Vagina (tissue), 2 donors: ENCODE data around the gene GCSAM. TPM values are rescaled to one million over a fixed set of nuclear protein-coding genes. Genes with fewer than 3 reads are reported as not detected.

Experiments
- DNase-seq, 2 donors: peaks; one replicate each; pipeline ENCODE4 v3.0.0-alpha.2; 2017; ENCODE audit errors: extremely low spot score in 2 of 2
- H3K27ac ChIP-seq: fragments of 200-600 bp; sonication (generic); one replicate; pipeline ENCODE4 v1.5.1; 2019
- H3K27me3 ChIP-seq: fragments of 200-600 bp; sonication (generic); one replicate; pipeline ENCODE4 v1.5.1; 2019
- H3K36me3 ChIP-seq, 2 donors: fragments of 200-600 bp; sonication (generic); one replicate each; pipeline ENCODE4 v1.5.1; 2017 to 2019
- H3K4me1 ChIP-seq: fragments of 200-600 bp; sonication (generic); one replicate; pipeline ENCODE4 v1.5.1; 2019
- H3K4me3 ChIP-seq, 2 donors: fragments of 200-600 bp; sonication (generic); 1 replicate in 1 of 2; 2 replicates in 1 of 2; pipeline ENCODE4 v1.5.1; 2016 to 2019
- H3K9me3 ChIP-seq: fragments of 200-600 bp; sonication (generic); one replicate; pipeline ENCODE4 v1.5.1; 2019
- POLR2A ChIP-seq, 2 donors: fragments of 450-650 bp; IDR thresholded peaks; one replicate each; pipeline ENCODE4 v1.6.1; 2017; ENCODE audit warnings: antibody characterized with exemption in 2 of 2, mild to moderate bottlenecking in 2 of 2, moderate library complexity in 2 of 2
- POLR2AphosphoS5 ChIP-seq, 2 donors: sonication (generic); formaldehyde crosslinking; IDR thresholded peaks; one replicate each; pipeline ENCODE4 v1.9.0; 2017; ENCODE audit warnings: antibody characterized with exemption in 2 of 2, mild to moderate bottlenecking in 2 of 2, low read depth in 1 of 2; ENCODE audit not compliant: insufficient read depth in 1 of 2
- intact Hi-C: fragments of 100-400 bp; cut with DNase I; formaldehyde crosslinking; loops from one replicate; pipeline ENCODE4 v1.15.1; 2023
- total RNA-seq: library from RNA; depleted of rRNA; stranded (reverse); fragments of >200 nt; gene quantifications from one replicate; pipeline ENCODE4 v1.2.3, GENCODE V29; 2016
- TF ChIP-seq, protein P1 (sequence below), 3 experiments: fragments of 450-650 bp in 2 of 3; fragments of 200-600 bp in 1 of 3; sonication (generic) in 1 of 3; IDR thresholded peaks; one replicate each; pipeline ENCODE4 v1.5.1; 2017 to 2019; ENCODE audit warnings: antibody characterized with exemption in 3 of 3, mild to moderate bottlenecking in 2 of 3, moderate library complexity in 2 of 3

The GCSAM gene
- total RNA-seq, 1 donor from 2014 or later: 1.5 TPM

DNA sequence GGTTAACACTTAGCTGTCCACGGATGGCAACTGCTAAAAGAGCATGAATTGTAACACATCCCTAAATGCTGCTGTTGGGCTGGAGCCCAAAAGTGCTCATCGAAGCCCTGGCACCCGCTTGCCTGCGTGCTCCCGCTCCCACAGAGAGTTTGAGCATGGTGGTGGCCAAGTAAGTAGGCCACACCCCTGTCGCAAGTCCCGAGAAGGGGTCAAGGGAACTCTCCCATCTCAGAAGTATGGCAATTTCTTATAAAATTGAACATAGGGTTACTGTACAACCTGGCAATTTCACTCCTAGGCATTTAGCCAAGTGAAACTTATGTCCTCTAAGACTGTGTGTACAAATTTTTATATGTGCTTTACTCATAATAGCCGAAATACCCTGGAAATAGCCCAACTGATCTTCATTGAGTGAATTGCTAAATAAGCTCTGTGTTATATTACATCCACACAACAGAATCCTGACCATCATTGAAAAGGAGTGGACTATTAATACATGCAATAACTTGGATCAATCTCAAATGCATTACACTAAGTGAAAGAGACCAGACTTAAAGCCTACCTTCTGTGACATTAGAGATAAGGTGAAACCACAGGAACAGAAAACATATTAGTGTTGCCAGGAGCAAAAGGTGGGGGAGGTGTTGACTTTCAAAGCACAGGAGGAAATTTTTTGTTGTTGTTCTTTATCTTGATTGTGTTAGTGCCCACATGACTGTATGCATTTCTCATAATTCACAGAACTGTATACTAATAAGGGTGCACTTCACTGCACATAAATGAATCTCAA lies 1.5 kb upstream of the GCSAM start:
- no peaks in the 10 kb centered on the region for H3K27me3 ChIP-seq
- H3K36me3 ChIP-seq: no peaks in the 10 kb centered on the region
- intact Hi-C loops: no loop called here
- H3K4me1 ChIP-seq: no peaks in the 10 kb centered on the region
- no peak overlapping the region for H3K27ac ChIP-seq
- no peak for DNase-seq
- H3K4me3 ChIP-seq: no peak overlapping the region
- H3K9me3 ChIP-seq: no peaks in the 10 kb centered on the region
- TF ChIP-seq POLR2AphosphoS5 (IDR thresholded peaks at IDR 0.05; ENCODE audit: insufficient read depth in 1 of 2, low read depth in 1 of 2) (no peak), POLR2A (IDR thresholded peaks at IDR 0.05) (no peak)
- TF ChIP-seq, protein P1, sequence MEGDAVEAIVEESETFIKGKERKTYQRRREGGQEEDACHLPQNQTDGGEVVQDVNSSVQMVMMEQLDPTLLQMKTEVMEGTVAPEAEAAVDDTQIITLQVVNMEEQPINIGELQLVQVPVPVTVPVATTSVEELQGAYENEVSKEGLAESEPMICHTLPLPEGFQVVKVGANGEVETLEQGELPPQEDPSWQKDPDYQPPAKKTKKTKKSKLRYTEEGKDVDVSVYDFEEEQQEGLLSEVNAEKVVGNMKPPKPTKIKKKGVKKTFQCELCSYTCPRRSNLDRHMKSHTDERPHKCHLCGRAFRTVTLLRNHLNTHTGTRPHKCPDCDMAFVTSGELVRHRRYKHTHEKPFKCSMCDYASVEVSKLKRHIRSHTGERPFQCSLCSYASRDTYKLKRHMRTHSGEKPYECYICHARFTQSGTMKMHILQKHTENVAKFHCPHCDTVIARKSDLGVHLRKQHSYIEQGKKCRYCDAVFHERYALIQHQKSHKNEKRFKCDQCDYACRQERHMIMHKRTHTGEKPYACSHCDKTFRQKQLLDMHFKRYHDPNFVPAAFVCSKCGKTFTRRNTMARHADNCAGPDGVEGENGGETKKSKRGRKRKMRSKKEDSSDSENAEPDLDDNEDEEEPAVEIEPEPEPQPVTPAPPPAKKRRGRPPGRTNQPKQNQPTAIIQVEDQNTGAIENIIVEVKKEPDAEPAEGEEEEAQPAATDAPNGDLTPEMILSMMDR (IDR thresholded peaks at IDR 0.05): no peak

DNA sequence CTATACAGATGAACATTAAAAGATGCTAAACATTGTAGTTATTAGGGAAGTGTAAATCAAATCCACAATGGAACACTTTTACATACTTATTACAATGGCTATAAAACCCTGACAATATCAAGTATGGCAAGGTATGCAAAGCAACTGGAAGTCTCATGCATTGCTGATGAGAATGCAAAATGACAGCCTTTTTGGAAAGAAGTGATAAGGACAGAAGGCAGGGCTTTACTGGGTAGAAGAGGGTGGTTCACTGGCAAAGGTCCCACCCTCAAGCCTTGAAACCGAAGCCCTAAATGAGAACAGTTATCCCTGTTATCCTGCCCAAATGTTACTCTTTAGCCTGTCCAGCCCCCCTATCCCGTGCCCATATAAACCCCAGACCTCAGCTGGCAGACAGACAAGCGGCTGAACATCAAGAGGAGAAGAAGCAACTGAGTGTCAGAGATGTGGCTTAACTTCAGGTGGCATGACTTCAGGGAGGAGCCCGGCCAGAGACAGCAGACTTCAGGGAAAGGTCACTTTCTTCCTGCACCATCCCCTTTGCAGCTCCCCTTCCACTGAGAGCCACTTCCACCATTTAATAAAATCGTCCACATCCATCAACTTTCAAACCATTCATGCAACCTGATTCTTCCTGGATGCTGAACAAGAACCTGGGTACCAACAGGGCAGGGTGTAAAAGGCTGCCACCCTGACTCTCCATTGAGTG lies 732 bp upstream of the GCSAM start:
- no peak for DNase-seq
- Histone ChIP-seq H3K27ac (no peak overlapping the region), H3K9me3 (no peaks in the 10 kb centered on the region), H3K4me3 (no peak overlapping the region), H3K4me1 (no peaks in the 10 kb centered on the region), H3K27me3 (no peaks in the 10 kb centered on the region), H3K36me3 (no peaks in the 10 kb centered on the region)
- TF ChIP-seq, protein P1 (IDR thresholded peaks at IDR 0.05): no peak
- no peak for TF ChIP-seq POLR2A (IDR thresholded peaks at IDR 0.05)
- no peak for TF ChIP-seq POLR2AphosphoS5 (IDR thresholded peaks at IDR 0.05; ENCODE audit: insufficient read depth in 1 of 2, low read depth in 1 of 2)
- intact Hi-C loops: no loop called here

DNA sequence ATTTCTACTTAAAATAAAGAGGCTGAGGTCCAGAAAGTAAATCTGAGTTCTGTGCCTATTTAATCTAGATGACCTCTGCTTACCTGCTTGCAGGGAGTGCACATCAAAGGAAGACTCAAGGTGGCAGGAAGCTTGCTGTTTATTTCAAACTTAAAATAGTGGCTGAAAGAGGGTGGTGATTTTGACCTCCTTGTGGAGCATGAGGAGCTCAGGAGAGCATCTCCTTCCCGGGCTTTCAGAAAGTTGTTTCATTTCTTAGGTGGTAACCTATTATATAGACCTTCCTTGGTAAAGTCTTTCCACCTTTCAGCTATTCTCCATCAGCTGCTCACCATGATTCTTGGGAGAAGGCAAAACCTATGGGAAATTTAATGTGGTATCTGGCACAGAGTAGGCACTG lies 494 bp downstream of the GCSAM start:
- H3K4me1 ChIP-seq: no peaks in the 10 kb centered on the region
- TF ChIP-seq POLR2A (IDR thresholded peaks at IDR 0.05): no peak
- TF ChIP-seq, protein P1 (IDR thresholded peaks at IDR 0.05): no peak
- no peak for TF ChIP-seq POLR2AphosphoS5 (IDR thresholded peaks at IDR 0.05; ENCODE audit: insufficient read depth in 1 of 2, low read depth in 1 of 2)
- no peaks in the 10 kb centered on the region for H3K9me3 ChIP-seq
- no peak overlapping the region for H3K27ac ChIP-seq
- no peaks in the 10 kb centered on the region for H3K36me3 ChIP-seq
- no peak overlapping the region for H3K4me3 ChIP-seq
- intact Hi-C loops: no loop called here
- H3K27me3 ChIP-seq: no peaks in the 10 kb centered on the region
- no peak for DNase-seq

DNA sequence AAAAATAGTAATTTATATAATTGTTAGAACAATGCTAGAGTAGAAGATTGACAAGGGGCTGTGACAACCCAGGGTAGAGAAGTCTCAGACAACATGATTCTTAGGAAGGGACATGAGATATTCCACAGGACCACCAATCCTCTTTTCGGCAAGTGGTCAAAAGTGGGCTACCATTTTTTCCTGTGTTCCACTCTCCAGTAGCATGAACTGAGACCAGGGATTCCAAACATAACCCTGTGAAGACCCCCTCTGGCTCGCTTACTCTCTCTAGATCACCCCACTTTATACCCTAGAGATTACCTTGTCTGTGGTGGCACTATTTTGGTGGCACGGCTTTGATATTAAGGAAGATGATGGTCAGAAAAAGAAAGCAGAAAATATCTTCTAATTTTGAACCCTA lies 960 bp downstream of the GCSAM start:
- Histone ChIP-seq H3K36me3 (no peaks in the 10 kb centered on the region), H3K4me1 (no peaks in the 10 kb centered on the region), H3K4me3 (no peak overlapping the region), H3K27me3 (no peaks in the 10 kb centered on the region), H3K27ac (no peak overlapping the region), H3K9me3 (no peaks in the 10 kb centered on the region)
- TF ChIP-seq POLR2AphosphoS5 (IDR thresholded peaks at IDR 0.05; ENCODE audit: insufficient read depth in 1 of 2, low read depth in 1 of 2) (no peak), POLR2A (IDR thresholded peaks at IDR 0.05) (no peak)
- no peak for DNase-seq
- intact Hi-C loops: no loop called here

DNA sequence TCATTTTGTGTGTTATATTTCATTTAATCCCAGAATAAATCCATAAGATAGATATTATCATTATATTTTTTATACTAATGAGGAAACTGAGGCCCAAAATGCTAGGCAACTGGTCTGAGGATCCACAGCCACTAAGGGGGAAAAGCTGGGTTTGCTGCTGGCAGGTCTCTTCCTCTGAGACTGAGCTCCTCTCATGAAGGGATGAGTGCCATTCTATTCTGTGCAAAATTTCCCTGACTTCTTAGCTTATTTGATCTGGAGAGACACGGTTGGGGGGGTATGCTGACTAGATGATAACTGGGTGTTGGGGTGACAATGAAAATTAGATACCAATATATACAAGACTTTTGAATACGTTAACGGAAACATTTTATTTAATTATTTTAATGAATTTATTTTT lies 1.9 kb downstream of the GCSAM start:
- intact Hi-C loops: no loop called here
- Histone ChIP-seq H3K4me1 (no peaks in the 10 kb centered on the region), H3K27me3 (no peaks in the 10 kb centered on the region), H3K36me3 (no peaks in the 10 kb centered on the region), H3K9me3 (no peaks in the 10 kb centered on the region), H3K4me3 (no peak overlapping the region), H3K27ac (no peak overlapping the region)
- no peak for DNase-seq
- TF ChIP-seq POLR2AphosphoS5 (IDR thresholded peaks at IDR 0.05; ENCODE audit: insufficient read depth in 1 of 2, low read depth in 1 of 2) (no peak), POLR2A (IDR thresholded peaks at IDR 0.05) (no peak)
- TF ChIP-seq, protein P1 (IDR thresholded peaks at IDR 0.05): no peak
